HPDE6-E6E7 (cell line): Measurements from ENCODE around the gene ECSIT.
"Not testable (repeated sequence)": the region's sequence is repeated elsewhere in the genome, so short reads cannot be mapped to it uniquely, and the experiment has no call there.

Experiments used
- DNase-seq: peaks from one replicate; pipeline ENCODE4 v3.0.0; 2011; ENCODE audit warnings: missing footprints; ENCODE audit errors: extremely low spot score

ECSIT gene

DNA sequence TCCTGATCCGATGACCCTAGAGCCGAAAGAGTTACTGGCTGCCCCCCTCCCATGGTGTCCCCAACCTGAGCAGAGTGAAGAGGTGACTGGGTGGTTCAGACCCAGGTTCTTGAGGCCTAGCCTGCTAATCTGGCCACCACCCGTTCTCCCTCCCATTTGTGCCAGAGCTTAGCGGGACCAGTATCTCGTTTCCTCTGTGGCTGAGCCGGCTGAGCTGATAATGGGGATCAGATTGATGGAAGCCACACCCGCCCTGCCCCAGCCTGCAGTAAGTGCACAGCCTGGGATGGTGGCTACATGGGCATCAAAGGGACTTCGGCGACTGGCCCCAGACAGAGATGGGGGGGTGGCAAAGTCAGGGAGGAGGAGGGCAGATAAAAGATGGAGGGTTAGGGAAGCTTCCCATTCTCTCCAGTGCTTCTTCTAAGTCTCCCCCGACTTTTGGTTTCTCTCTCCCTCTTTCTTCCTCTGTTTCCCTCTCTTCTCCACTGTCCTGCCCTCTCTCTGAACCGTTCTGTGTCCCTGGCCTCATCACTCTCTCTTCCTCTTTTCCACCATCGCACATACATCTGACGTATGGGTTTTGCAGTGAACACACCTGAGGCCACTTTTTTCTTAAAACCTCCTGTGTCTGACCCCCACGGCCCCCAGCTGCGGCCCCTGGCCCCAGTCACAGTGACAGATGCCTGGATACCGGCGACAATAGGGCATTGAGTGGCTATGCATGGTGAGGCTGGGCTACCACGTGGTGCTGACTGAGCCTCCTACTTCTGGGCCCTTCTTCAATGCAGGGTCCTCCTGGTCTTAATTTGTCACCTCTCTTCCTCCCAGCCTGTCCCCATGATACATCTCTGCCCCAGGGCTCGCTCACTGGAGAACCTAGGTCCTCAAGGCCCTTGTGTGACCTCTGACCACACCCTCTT lies 50.5 kb downstream of the ECSIT start:
- no peak for DNase-seq

DNA sequence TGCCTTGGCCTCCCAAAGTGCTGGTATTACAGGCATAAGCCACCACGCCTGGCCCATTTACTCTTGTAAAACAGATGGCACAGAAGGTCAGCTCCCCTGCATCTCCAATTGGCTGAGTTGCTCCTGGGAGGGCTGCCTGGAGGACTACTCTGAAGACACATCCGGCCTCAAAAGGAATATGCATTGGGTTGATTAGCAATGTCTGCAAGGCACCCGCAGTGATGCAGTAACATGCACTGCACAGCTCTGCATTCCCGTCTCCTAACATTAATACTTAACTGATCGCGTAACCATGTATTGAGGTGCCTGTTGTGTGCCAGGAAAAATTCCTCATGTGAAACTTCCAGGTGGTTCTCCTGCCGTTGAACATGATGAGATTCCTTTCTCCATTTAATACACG lies 53.1 kb downstream of the ECSIT start:
- no peak for DNase-seq

DNA sequence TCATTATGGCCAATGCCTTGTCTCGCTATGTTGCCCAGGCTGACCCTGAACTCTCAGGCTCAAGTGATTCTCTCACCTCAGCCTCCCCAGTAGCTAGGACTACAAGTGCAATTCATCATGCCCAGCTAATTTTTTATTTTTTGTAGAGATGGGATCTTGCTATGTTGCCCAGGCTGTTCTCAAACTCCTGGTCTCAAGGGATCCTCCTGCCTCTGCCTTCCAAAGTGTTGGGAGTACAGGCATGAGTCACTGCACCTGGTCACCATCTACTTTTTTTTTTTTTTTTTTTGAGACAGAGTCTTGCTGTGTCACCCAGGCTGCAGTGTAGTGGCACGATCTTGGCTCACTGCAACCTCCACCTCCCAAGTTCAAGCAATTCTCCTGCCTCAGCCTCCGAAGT lies 53.6 kb downstream of the ECSIT start:
- not testable (repeated sequence) for DNase-seq

DNA sequence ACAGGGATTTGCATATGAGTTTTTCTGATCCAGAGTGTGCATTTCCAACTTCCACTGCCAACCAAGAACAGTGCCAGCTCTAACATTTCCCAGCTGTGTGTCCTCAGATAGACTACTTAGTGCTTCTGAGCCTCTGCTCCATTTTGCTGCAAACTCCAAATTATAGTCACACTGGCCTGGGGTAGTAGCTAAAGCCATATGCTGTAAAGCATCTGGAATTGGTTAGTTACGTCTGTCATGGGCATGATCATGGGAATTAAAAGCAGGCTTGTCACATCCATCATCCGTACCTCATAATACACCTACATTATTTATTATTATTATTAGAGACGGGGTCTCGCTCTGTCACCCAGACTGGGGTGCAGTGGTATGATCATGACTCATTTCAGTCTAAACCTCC lies 55.2 kb downstream of the ECSIT start:
- no peak for DNase-seq

DNA sequence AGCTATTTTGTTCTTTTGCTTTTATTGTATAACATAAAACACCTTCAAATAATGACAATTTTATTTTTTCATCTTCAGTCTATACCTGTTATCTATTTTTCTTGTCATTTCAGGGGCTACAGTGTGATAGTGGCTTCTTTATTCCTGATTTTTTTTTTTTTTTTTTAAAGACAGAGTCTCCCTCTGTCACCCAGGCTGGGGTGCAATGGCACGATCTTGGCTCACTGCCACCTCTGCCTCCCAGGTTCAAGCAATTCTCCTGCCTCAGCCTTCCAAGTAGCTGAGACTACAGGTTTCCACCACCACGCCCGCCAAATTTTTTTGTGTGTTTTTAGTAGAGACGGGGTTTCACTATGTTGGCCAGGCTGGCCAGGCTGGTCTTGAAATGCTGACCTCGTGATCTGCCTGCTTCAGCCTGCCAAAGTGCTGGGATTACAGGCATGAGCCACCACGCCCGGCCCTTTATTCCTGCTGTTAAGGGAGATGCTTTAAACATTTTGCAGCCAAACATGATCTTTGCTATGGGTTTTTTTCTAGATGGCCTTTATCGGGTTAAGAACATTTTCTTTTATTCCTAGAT lies 60.6 kb downstream of the ECSIT start:
- not testable (repeated sequence) for DNase-seq

DNA sequence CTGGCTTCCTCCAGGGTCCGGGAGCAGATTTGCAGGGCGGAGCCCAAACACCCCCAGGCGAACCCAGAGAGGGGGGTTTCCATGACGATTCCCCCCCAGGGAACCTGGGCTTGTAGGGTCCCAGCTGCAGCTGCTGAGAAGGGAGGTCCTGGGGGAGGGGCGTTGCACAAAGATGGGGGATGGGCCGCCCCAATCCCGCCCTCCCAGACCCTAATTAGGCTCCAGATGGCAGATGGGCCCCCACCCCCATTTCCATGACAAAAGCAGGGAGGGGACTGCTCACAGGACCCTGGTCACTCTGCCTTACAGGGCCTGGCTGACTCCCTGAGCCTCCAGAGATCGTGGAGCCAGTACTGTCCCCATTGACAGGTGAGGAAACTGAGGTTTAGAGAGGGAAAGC lies 63.3 kb downstream of the ECSIT start:
- no peak for DNase-seq

DNA sequence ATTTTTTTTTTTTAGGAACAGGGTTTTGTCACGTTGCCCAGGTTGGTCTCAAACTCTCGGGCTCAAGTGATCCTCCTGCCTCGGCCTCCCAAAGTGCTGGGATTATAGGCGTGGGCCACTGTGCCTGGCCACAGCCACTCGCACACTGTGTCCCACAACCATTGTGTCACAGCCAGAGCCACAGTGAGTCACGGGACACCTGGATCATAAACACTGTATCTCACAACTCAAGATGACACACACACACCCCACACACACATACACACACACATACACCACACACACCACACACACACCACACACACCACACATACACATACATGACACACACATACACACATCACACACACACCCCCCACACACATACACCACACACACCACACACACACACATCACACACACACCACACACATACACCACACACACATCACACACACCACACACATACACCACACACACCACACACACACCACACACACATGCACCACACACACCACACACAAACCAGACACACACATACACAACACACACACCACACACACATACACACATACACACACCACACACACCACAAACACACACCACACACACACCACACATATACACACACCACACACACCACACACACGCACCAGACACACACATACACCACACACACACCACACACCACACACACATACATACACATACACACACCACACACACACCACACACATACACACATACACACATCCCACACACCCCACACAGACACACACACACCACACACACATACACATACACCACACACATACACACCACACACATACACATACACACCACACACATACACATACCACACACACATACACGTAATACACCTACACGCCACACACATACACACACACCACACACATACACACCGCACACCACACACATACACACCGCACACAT lies 64.3 kb downstream of the ECSIT start:
- DNase-seq = no peak

DNA sequence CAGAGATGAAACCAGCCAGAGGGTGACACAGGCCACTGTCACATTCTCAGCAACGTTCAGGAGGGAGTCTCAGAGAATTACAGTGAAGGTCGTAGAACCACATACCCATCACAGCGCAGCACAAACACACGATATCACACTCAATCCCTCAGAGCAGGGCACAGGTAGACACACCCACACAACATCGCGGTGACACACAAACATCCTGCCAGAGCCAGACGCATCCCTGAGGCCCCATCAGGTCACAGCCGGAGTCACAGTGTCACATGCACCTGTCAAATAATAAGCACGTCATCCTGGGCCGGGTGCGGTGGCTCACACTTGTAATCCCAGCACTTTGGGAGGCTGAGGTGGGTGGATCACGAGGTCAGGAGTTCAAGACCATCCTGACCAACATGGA lies 65.5 kb downstream of the ECSIT start:
- DNase-seq = no peak

DNA sequence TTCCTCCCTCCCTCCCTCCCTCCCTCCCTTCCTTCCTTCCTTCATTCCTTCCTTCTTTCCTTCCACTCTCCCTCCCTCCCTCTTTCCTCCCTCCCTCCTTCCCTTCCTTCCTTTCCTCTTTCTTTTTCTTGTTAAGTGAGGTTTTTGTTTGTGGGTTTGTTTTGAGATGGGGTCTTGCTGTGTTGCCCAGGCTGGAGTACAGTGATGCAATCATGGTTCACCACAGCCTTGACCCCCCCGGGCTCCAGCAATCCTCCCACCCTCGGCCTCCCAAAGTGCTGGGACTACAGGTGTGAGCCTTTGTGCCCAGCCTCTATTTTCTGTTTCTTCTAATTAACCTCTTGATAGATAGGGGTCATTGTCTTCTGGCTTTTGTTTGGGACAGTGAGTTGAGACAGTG lies 67.5 kb downstream of the ECSIT start:
- no peak for DNase-seq

DNA sequence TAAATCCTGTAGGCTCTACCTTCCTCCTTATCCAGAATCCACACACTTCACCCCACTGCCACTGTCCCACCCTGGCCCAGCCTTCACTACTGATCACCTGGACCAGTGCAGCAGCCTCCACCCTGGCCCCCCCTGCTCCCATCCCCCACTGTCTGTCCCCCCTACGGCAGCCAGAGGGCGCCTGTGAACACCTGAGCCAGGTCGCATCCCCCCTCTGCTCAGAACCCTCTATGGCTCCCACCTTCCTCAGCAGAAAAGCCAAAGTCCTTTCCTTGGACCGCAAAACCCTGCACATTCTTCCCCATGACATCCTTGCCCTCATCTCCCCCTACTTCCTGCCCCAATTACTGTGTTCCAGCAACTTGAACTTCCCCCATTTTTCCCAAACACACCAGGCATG lies 68.7 kb downstream of the ECSIT start:
- no peak for DNase-seq

DNA sequence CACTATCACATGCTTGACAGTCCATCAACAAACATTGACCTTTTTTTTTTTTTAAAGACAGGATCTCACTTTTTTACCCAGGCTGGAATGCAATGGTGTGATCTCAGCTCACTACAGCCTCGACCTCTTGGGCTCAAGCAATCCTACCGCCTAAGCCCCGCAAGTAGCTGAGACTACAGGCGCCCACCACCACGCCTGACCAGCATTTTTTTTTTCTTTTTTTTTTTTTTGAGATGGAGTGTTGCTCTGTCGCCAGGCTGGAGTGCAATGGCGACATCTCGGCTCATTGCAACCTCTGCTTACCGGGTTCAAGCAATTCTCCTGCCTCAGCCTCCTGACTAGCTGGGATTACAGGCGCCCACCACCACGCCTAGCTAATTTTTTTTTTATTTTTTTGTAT lies 70.0 kb downstream of the ECSIT start:
- not testable (repeated sequence) for DNase-seq

DNA sequence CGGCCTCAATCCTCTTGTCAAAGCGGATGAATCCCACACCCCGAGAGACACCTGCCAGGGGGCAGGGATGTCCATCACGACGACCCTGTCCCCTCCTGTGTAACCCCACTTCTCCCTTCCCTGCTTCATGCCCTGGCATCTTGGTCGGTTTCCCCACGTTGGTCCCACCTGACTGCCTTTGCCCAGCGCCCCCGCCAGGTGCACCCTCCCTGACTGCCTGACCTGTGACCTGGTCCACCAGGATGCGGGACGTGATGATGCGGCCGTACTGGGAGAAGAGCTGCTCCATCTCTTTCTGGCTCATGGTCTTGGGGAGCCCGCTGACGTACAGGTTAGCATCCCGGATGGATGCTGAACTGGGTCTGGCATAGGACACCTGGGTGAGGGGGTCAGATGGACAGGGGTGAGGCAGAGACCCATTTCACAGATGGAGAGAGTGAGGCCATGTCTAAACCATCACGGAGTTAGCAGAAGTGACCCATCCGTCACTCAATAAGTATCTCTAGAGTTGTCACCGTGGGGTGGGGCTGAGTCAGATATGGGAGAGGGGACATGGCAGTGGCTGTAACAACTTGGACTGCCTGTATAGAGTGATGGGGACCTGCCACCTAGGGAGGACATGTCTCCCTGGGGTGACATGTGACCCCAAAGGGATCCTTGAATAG lies 70.6 kb downstream of the ECSIT start:
- no peak for DNase-seq

DNA sequence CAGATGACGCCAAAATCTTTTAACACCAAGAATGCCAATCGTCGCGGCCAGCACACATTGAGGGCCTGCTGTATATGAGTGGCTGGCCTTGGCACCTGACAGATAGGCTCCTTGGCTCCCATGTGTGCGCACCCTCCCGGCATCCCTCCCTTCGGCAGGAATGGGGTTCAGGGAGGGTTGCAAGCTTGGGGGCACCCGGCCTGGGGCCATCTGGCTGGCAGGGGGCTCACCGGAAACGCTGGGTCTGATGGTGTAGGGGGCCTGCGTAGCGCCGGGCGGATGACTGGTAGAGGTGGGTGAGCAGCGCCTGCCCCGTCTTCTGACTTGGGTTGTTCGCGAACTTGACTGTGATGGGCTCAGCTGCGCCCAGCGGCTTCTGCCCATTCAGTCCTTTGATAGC lies 71.1 kb downstream of the ECSIT start:
- no peak for DNase-seq

DNA sequence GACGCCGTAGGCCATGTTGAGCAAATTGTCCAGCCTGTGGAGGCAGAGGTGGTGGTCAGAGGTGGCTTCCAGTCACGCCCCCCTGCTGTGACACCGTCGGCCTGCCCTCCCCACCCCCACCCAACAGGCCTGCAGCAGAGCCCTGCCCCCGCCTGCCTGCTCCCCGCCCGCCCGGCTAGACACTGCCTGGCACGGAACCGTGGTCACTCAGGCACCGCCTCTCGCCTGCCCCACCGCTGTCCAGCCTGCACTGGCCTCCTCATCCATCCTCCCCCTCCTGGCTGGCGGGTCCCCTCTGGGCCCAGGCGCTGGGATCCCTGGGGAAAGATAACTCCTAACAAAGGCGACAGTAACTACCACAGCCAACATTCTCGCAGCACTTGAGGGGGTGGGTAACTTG lies 71.8 kb downstream of the ECSIT start:
- no peak for DNase-seq

DNA sequence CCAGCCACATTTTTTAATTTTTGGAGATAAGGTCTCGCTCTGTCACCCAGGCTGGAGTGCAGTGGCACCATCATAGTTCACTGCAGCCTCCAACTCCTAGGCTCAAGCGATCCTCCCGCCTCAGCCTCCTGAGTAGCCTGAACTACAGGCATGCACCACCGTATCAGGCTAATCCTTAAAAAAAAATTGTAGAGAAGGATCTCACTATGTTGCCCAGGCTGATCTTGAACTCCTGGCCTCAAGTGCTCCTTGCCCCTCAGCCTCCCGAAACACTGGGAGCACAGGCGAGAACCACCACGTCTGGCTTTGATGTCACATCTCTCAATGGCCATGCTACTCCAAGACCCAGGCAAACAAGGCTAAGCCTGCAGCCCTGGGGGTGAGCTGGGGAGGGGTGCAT lies 72.3 kb downstream of the ECSIT start:
- no peak for DNase-seq
